Raji (cell line): ENCODE measurements around the gene TBC1D8.

Source experiments
- POLR2A ChIP-seq: IDR thresholded peaks from 2 replicates; pipeline ENCODE4 v1.6.1; 2011; ENCODE audit warnings: low read depth, low read length, control low read depth; ENCODE audit not compliant: insufficient read depth

Gene TBC1D8

DNA sequence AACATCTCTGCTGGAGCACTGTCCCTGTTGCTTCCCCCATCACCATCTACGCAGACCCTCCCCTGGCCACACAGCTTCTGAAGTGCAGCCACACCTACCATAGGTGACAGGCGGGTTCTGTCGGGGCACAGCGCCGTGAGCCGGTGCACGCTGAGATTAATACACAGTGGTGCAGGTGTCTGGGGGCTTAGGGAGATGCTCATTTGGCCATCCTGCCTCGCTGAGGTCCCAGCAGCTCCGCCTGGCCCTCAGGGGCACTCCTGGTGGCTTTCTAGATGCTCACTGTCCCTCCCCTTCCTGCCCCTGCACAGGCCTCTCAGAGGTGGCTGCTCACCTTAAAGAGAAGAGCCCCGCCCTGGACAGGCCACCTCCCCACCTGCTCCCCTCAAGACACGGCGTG is 168.0 kb downstream of the TBC1D8 start:
- no peak for TF ChIP-seq POLR2A

DNA sequence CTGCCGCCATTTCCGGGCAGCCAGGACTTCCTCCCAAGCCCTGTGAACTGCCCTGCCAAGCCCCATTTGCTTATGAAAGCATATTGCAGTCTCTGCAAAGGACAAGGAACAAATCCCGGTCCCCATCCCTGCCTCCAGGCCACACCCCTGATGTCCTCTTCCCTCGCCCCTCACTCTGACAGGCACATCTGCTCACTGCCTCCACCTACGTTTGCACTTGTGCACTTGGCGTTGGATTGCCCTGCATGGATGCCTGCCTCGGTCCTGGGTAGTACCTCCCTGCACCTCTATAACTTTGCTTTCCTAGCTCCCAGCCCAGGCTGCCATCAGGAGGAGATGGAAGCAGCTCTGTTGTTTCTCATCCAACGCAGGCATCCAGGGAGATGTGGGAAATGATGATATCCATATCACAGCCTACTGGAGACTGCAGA is 168.7 kb downstream of the TBC1D8 start:
- no peak for TF ChIP-seq POLR2A

DNA sequence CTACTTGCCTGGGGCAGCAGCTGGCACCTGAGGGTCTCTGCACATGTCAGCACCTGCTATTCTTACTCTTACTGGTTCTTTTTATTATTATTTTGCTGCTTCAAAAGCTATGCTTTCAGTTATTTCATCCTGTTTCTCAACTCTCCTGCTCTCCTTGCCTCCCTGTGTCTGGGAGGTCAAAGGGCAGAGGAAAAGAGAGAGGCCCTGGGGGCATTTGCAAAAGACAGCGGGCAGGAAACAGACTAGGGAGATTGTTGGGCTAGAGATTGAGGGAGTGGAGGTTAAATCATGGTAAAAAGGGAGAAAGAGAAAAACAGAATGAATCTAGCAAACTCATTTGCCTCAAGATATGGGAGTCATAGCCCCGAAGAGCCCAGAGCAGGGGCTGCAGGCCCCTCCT is 170.2 kb downstream of the TBC1D8 start:
- no peak for TF ChIP-seq POLR2A

DNA sequence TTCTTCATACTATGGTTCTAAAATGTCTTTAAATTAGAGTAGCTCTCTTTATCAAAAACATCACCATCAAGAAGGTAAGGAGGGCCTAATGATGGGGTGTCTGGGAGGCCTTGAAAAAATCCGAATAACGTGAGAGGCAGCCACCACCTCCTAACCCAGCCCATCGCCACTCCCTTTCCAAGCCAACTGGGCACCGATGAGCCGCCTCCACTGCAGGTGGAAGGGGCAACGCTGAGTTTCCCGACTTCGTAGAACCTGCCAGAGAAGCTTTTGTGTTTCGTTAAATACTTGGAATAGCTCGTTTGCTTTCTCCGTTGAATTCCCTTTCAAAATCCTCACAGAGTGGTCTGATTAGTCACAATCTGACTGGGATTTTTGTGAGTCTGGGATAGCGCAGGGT is 171.1 kb downstream of the TBC1D8 start:
- no peak for TF ChIP-seq POLR2A

DNA sequence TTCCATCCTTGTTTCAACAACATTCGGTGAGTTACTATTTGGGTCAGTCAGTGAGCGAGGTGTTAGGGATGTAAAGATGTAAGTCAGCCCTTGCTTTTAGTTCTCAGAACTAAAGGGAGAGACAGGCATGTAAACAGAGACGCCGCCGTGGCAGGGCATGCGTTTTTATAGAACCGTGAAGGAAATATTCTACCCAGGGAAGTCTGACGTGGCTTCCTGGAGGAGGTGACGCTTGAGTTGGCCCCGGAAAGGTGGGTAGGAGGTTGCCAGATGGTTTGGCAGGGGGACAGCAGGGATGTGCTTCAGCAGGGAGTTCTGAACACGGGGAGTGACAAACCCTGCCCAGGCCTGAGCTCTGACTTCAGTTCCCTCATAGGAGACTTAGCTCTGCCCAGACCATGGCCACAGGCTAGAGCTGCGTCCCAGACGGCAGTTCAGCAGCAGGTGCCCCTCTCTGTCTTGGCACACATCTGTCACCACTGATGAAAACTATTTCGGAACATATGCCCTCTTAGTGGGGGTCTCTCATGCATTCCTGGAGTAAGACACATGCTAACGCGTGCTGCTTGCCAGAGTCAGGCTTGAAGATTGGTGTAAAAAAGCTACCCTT is 172.5 kb downstream of the TBC1D8 start:
- no peak for TF ChIP-seq POLR2A

DNA sequence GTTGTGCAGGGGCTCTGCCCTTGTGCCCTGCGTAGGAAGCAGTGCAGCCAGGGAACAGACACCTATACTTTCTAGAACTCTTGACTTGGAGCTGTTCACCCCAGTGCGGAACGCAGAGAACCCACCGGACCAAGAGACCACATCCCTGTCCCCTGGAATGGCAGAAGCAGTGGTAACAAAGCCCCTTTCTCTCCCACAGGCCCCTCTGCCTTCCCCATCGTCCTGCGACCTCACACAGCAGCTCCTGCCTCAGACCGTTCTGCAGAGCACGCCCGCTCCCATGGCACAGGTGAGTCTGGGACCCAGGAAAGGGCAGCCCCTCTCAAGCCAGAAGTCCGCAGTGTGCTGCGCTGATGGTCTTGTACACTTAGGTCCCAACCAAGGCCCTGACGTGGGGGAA is 173.7 kb downstream of the TBC1D8 start:
- TF ChIP-seq POLR2A, result no peak

DNA sequence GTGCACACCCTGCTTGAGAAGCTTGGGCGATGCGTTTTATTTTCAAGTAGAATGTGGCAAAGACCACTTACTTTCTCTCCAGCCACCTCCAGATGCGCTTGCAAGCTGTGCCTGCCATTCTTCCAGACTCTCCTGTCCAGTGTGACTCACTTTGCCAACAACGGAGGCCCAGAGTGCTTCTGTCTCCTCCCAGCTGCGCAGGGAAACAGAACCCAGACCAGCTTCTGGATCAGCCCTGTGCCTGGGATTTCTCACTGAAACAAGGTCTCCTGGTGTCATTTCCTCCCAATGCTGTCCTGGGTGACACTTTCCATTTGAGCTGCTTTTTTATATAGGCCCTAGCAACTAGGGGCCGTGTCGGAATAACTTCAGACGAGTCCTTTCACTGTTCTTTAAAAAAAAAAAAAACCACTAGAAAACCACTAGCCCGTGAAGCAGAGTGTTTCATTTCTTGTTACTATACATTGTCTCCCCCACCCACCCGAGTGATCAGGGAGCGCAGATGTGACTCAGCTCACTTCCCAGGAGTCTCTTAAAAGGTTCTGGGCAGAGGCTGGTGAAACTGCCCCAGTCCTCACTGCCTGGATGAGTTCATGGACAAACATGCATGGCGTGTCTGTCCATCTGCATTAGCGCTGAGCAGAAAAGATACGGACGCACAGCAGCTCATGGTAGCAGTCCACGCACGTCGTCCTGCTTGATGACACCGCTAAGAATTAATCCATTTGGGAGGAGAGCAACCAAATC is 174.4 kb downstream of the TBC1D8 start:
- no peak for TF ChIP-seq POLR2A

DNA sequence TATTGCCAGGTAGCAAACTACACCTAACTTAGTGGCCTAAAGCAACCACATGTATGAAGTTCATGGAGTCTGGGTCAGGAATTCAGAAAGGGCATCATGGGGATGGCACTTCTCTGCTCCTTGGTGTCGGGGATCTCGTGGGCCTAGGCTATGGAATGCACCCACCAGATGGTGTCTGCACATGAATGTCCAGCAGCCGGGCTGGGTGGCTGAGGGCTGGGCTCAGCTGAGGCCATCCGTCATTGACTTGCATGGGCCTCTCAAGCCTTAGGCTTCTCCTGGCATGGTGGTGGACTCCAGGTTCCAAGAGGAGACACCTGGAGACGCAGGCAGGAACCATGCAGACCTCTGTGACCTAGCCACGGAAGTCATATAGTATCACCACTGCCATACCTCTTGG is 175.1 kb downstream of the TBC1D8 start:
- no peak for TF ChIP-seq POLR2A

DNA sequence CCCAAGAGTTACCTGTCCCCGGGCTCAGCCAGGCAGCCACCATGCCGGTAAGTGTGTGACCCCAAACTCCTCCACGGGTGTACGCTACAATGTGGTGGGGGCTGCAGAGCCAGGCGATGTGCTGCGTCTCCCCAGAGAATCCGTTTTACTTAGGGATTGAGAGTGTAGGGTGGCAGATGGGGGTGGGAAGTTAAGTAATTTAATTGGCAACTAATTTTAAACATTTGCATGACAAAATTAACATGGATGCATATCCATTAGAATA is 175.7 kb downstream of the TBC1D8 start:
- TF ChIP-seq POLR2A, result no peak

DNA sequence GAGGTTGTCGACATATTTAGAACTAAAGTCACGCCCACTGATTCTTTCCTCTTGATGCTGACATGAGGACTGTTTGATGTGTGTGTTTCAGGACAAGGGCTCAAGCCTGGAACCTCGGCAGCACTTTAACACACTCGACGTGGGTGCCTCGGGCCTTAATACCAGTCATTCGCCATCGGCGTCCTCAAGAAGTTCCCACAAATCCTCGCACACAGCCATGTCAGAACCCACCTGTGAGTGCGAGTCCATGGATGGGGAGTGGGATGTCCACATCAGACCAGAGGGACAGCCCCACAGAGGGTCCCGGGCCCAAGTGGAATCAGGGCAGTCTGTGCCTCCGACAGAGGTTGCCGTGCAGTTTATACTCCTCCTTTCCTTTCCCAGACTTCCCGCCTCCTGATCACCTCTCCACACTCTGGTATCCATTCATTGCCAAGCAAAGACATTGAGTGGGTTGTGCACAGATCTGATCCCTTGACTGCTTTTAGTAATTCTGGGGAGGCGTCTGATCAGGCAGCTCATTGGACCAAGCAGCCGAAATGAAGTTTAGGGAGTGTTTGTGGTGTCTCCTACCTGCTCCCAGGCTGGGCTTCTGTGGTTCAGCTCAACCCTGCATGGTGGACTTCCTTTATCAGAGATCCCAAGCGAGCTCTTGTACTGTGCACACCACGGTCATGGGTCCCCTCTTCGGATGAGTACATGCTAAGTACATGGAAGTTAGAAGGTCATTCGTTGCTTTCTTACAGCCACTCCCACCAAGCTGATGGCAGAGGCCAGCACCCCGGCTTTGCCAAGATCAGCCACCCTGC is 176.3 kb downstream of the TBC1D8 start:
- no peak for TF ChIP-seq POLR2A

DNA sequence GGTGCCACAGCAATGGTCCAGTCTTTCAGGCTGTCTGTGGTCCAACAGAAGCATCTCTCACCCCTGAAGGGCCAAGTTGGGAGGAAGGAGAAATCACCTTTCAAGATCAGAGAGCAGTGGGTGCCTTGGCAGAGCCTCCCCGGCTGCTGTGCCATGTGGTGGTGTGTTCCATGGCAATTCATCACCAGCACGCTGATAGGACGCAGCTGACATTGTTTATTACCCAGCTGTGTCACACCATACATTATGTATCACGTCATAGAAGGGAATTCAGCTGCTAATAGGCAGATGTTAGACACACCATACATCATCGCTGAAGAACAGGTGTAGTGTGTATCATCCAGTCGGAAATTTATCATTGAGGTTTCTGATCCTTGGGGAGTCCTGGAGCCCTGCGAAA is 178.7 kb downstream of the TBC1D8 start:
- TF ChIP-seq POLR2A, result no peak

DNA sequence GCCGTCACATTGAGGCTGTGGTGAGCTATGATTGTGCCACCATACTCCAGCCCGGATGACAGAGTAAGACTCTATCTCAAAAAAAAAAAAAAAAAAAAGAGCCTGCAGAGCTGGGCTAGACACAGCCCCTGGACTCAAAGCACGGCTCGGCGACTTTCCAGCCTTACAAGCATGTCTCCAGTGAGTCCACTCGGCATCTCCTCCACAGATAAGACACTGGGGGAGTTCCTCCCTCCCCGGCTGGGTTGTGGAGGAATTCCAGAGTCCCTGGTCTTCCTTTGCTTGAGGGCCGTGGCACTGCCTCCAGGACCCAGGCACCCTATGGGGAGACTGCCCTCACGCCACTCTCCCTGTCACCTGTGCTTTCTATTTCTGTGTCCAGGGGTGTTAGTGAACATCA is 180.0 kb downstream of the TBC1D8 start:
- no peak for TF ChIP-seq POLR2A

DNA sequence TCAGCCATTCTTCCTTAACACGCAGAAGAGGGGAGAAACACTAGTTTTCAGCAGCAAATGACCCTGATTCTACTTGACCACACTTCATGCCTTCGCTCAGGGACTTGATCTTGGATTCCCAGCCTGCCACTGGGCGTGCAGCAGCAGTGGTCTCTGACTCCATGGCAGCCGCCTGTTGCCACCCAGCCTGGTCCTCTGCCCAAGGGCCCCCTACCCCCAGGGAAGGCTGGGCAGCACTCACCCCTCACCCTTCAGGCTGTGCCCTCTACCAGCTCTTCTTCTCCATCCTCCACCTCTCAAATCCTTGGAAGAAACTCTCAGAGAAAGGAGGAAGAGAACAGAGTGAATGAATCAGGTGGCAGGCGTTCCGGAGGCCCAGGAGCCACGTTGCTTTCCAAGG is 181.2 kb downstream of the TBC1D8 start:
- TF ChIP-seq POLR2A, result no peak

DNA sequence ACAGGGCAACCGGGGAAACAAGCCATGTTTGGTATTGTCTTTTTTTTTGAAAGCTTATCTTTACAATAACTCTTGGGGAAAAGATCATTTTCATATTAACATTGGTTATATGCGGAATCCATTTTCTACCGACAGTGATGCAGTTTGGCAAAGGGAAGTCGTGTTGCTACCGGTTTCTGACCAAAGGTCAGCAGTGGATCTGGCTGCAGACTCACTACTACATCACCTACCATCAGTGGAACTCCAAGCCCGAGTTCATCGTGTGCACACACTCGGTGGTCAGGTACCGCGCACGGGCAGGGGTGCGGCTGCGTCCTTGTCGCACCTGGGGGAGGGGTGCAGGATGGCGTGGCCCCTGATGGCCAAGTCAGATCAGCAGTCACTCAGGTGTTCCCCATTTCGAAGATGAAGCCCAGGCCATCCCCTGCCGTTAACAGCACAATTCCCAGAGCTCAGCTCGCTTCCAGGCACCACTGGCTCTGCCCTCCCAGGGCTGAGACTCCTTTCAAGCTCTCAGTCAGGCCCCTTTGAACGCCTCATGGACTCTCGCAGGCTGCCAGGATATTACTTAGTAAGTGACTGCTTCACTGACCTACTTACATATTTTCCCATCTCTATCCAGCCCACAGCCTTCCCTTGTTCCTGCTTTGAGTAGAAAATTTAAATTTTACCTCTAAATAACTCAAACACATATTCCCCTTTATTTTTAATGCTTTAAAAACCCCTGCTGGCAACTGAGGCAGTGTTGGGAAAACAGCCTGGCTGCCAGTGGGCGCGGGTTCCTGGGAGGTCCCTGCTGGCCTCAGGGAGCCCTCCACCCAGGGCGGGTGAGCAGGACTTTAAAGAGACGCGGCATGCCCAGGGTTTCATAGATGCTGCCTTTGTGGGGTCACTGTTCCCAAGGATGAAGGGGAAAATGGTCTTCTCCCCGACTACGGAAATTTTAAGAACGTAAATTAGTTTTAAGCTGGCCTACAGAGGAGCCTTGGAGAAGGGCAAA is 182.7 kb downstream of the TBC1D8 start:
- TF ChIP-seq POLR2A, result no peak

DNA sequence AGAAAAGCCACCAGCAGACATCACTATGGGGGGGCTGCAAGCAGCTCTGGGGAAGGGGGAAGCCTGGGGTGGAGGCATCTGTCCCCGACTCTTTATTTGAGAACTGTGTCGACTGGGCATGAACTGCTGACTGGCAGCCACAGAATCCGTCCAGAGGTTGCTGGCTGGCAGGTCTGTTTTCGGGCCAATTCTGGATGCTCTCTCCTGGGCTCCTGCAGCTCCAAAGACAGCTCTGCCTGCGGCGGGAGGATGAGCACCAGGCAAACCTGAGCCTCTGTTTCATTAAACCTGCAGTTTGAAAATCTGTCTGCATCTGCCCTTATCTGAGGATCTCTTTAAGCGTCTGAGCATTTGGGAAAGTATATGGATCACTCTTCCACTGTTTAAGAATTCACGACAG is 183.5 kb downstream of the TBC1D8 start:
- TF ChIP-seq POLR2A, result no peak

DNA sequence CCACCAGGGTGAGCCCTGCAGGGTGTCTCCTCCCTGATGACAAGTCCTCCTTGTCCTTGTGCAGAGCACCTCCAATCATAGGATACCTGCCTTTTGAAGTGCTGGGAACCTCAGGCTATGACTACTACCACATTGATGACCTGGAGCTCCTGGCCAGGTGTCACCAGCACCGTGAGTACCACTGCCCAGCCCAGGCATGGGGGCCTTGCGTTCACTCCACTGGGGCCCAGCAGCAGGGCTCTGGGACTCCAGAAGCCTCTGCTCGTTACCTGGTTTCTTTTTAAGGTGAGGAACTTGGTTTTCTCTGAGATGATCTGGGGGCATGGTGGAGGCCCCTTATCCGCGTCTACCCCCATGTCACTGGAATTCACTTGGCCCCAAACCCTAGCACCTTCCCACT is 185.6 kb downstream of the TBC1D8 start:
- no peak for TF ChIP-seq POLR2A

DNA sequence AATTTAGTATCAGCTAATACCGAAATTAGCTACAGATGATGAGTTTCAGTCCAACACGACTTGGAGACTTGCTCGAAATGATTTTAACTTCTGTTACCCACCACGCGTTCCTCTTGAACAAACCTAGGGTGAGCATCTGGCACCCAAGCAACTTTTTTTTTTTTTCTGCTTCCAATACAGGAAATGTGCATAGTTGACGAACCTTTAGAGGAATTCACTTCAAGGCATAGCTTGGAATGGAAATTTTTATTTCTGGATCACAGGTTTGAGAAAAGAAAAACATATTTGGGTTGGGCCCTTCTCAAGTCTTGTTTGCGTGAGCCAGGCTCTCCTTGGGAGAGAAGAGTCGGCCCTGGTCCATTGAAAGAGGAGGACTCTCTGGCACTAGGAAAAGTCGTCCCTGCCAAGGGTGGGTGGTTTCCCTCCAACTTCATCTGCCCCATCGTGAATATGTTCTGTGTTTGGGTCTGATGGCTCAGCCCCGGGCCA is 186.5 kb downstream of the TBC1D8 start:
- TF ChIP-seq POLR2A, result no peak
